ENCODE data around the gene GOT2. TPM values are rescaled to one million over a fixed set of nuclear protein-coding genes. Genes with fewer than 3 reads are reported as not detected.
A peak's percentile ranks its signal among the peaks of the same experiment; 100 is the strongest.

Gene GOT2
- total RNA-seq, 2 experiments from 2014 or later = 17.4 to 18.7 TPM

- no peak overlapping the region for H3K27ac ChIP-seq (ENCODE audit: low read depth in 1 of 2, low read length in 2 of 2)
- no peak overlapping the region for H3K4me3 ChIP-seq (ENCODE audit: low read length)
- ChIA-PET CTCF (no interaction called here), POLR2A (no interaction called here)
- H3K4me3 Mint-ChIP-seq = no peak overlapping the region
- no peaks in the 10 kb centered on the region for H3K9me3 ChIP-seq (ENCODE audit: control insufficient read depth in 1 of 2, insufficient read depth in 1 of 2, low read length in 2 of 2)
- no peaks in the 10 kb centered on the region for H3K4me1 Mint-ChIP-seq (ENCODE audit: low read depth)
- H3K4me1 ChIP-seq (ENCODE audit: insufficient read depth, low read length) = no peaks in the 10 kb centered on the region
- ATAC-seq (ENCODE audit: poor library complexity) (no peak), DNase-seq (no peak)
- H3K27me3 Mint-ChIP-seq = peaks cover 29% of the 10 kb centered on the region
- H3K36me3 Mint-ChIP-seq (ENCODE audit: low read depth) = no peaks in the 10 kb centered on the region
- H3K9me3 Mint-ChIP-seq = no peaks in the 10 kb centered on the region
- H3K27me3 ChIP-seq (ENCODE audit: control insufficient read depth in 1 of 2, insufficient read depth in 2 of 2, low read length in 2 of 2) = peaks cover 0 to 2% of the 10 kb centered on the region in 2 experiments
- no peak overlapping the region for H3K27ac Mint-ChIP-seq
- intact Hi-C loops (cut with DNase I, micrococcal nuclease) = no loop called here
- no peaks in the 10 kb centered on the region for H3K36me3 ChIP-seq (ENCODE audit: insufficient read depth, low read length)
- no peak for TF ChIP-seq CTCF (IDR thresholded peaks at IDR 0.05)
Observed at GRCh38 chr16:58768145-58768544, 34.0 kb upstream of the GOT2 start.

- ChIA-PET POLR2A (no interaction called here), CTCF (no interaction called here)
- Mint-ChIP-seq H3K4me1 (ENCODE audit: low read depth) (no peaks in the 10 kb centered on the region), H3K9me3 (no peaks in the 10 kb centered on the region), H3K36me3 (ENCODE audit: low read depth) (no peaks in the 10 kb centered on the region), H3K27me3 (peaks cover 26% of the 10 kb centered on the region), H3K27ac (no peak overlapping the region), H3K4me3 (no peak overlapping the region)
- intact Hi-C loops (cut with DNase I, micrococcal nuclease) = no loop called here
- no peaks in the 10 kb centered on the region for H3K4me1 ChIP-seq (ENCODE audit: insufficient read depth, low read length)
- ATAC-seq (ENCODE audit: poor library complexity) (no peak), DNase-seq (no peak)
- H3K27ac ChIP-seq (ENCODE audit: low read depth in 1 of 2, low read length in 2 of 2) = no peak overlapping the region
- H3K27me3 ChIP-seq (ENCODE audit: control insufficient read depth in 1 of 2, insufficient read depth in 2 of 2, low read length in 2 of 2) = peaks cover 0 to 2% of the 10 kb centered on the region in 2 experiments
- H3K9me3 ChIP-seq (ENCODE audit: control insufficient read depth in 1 of 2, insufficient read depth in 1 of 2, low read length in 2 of 2) = no peaks in the 10 kb centered on the region
- no peaks in the 10 kb centered on the region for H3K36me3 ChIP-seq (ENCODE audit: insufficient read depth, low read length)
- no peak overlapping the region for H3K4me3 ChIP-seq (ENCODE audit: low read length)
- TF ChIP-seq CTCF (IDR thresholded peaks at IDR 0.05) = no peak
Observed at GRCh38 chr16:58767581-58767980, 33.5 kb upstream of the GOT2 start.

- intact Hi-C loops (cut with DNase I, micrococcal nuclease) = loop anchor here (1.0 to 10.0 kb wide), 9 partner anchors 22 to 859 kb away; partner anchors contain the start of genes CFAP20 (in 1 of the 2) and GOT2 (in 1 of the 2)
- DNase-seq (no peak), ATAC-seq (ENCODE audit: poor library complexity) (no peak)
- CTCF ChIA-PET = interaction anchor here (0.6 to 2.2 kb wide), 16 partner anchors 12 to 435 kb away, joined by 3 to 39 read pairs (median 4); partner anchors contain the start of genes CNOT1, GOT2, SETD6 and SLC38A7
- H3K4me3 ChIP-seq (ENCODE audit: low read length) = no peak overlapping the region
- Mint-ChIP-seq H3K4me1 (ENCODE audit: low read depth) (peaks cover 10% of the 10 kb centered on the region), H3K27me3 (no peaks in the 10 kb centered on the region), H3K27ac (peak overlapping the region; percentile 86), H3K36me3 (ENCODE audit: low read depth) (no peaks in the 10 kb centered on the region), H3K4me3 (no peak overlapping the region), H3K9me3 (no peaks in the 10 kb centered on the region)
- no peaks in the 10 kb centered on the region for H3K36me3 ChIP-seq (ENCODE audit: insufficient read depth, low read length)
- POLR2A ChIA-PET = interaction anchor here (1.0 to 1.6 kb wide), 5 partner anchors 11 to 420 kb away, joined by 3 to 12 read pairs (median 6); partner anchors contain the start of gene SETD6
- peaks cover 7% of the 10 kb centered on the region for H3K4me1 ChIP-seq (ENCODE audit: insufficient read depth, low read length)
- TF ChIP-seq CTCF (IDR thresholded peaks at IDR 0.05) = no peak
- H3K27me3 ChIP-seq (ENCODE audit: control insufficient read depth in 1 of 2, insufficient read depth in 2 of 2, low read length in 2 of 2) = no peaks in the 10 kb centered on the region
- H3K9me3 ChIP-seq (ENCODE audit: control insufficient read depth in 1 of 2, insufficient read depth in 1 of 2, low read length in 2 of 2) = no peaks in the 10 kb centered on the region
- H3K27ac ChIP-seq (ENCODE audit: low read depth in 1 of 2, low read length in 2 of 2) = no peak overlapping the region
Observed at GRCh38 chr16:58756650-58757332, 22.7 kb upstream of the GOT2 start.

Measured in CD4-positive, alpha-beta T cell (primary cell).